H7 (cell line): Measurements from ENCODE around the gene IRF4. TPM values are rescaled to one million over a fixed set of nuclear protein-coding genes. Genes with fewer than 3 reads are reported as not detected.

ENCODE experiments used
- total RNA-seq: library from RNA; depleted of rRNA; stranded (reverse); fragments of >200 nt; shearing (Covaris generic); gene quantifications from 2 replicates; pipeline ENCODE4 v1.2.3, GENCODE V29; 2014; rRNA removed

The IRF4 gene
- total RNA-seq, 1 experiment from 2014 or later = 1.1 TPM

Other genes starting within 250 kb of the IRF4 start
- 30.7 and 42.1 TPM in 2 replicates for gene DUSP22, start 99.3 kb upstream of the IRF4 start, total RNA-seq